HG03159 (cell line): ENCODE measurements around the gene MTHFR.

Experiments used
- ATAC-seq: cut with Tn5 transposase; IDR thresholded peaks from one replicate; pipeline ENCODE4 v1.9.1; 2021; ENCODE audit warnings: mild to moderate bottlenecking, moderate library complexity; ENCODE audit not compliant: unreplicated experiment

The MTHFR gene

GRCh38 chr1:11799099-11799498 lies 6.7 kb downstream of the MTHFR start:
- no peak for ATAC-seq

GRCh38 chr1:11797525-11798216 lies 8.1 kb downstream of the MTHFR start:
- no peak for ATAC-seq

GRCh38 chr1:11796036-11796828 lies 9.5 kb downstream of the MTHFR start:
- ATAC-seq = no peak

GRCh38 chr1:11795238-11795890 lies 10.4 kb downstream of the MTHFR start:
- no peak for ATAC-seq

- no peak for ATAC-seq
Observed at GRCh38 chr1:11794446-11795237, 11.1 kb downstream of the MTHFR start.

GRCh38 chr1:11793819-11794218 lies 11.9 kb downstream of the MTHFR start:
- no peak for ATAC-seq

- ATAC-seq = no peak
Observed at GRCh38 chr1:11792106-11792505, 13.7 kb downstream of the MTHFR start.

GRCh38 chr1:11790880-11791715 lies 14.7 kb downstream of the MTHFR start:
- no peak for ATAC-seq

- no peak for ATAC-seq
Observed at GRCh38 chr1:11790101-11790879, 15.5 kb downstream of the MTHFR start.

GRCh38 chr1:11789126-11790067 lies 16.4 kb downstream of the MTHFR start:
- ATAC-seq = no peak

- ATAC-seq = no peak
Observed at GRCh38 chr1:11788549-11789053, 17.2 kb downstream of the MTHFR start.

GRCh38 chr1:11787804-11788436 lies 17.8 kb downstream of the MTHFR start:
- no peak for ATAC-seq

- ATAC-seq = no peak
Observed at GRCh38 chr1:11787251-11787803, 18.4 kb downstream of the MTHFR start.

GRCh38 chr1:11786168-11786567 lies 19.6 kb downstream of the MTHFR start:
- no peak for ATAC-seq

- no peak for ATAC-seq
Observed at GRCh38 chr1:11784993-11785769, 20.6 kb downstream of the MTHFR start.

GRCh38 chr1:11784256-11784992 lies 21.3 kb downstream of the MTHFR start:
- ATAC-seq = no peak
